ENCODE data around the gene RGS7. TPM values are rescaled to one million over a fixed set of nuclear protein-coding genes. Genes with fewer than 3 reads are reported as not detected.

The RGS7 gene
- total and polyA plus RNA-seq, 10 of the 15 experiments (the other 5 are each of a cell fraction or from before 2014, with no cell fraction given): not detected

- ChIA-PET RAD21 (ENCODE audit: unreplicated experiment) (no interaction called here), SMC1A (ENCODE audit: uncharacterized antibody, unreplicated experiment) (no interaction called here), POLR2A (no interaction called here), CTCF (no interaction called here)
- Histone ChIP-seq H3K9ac (ENCODE audit: control insufficient read depth, insufficient read depth, low read length) (no peak overlapping the region), H3K4me1 (ENCODE audit: control insufficient read depth, insufficient read depth, low read length) (no peaks in the 10 kb centered on the region), H2AFZ (ENCODE audit: control insufficient read depth, low read depth, low read length) (no peak overlapping the region), H4K20me1 (ENCODE audit: control insufficient read depth, insufficient read depth) (no peaks in the 10 kb centered on the region), H3K4me2 (ENCODE audit: control insufficient read depth, insufficient read depth) (no peak overlapping the region), H3K27ac (ENCODE audit: control insufficient read depth, insufficient read depth) (no peak overlapping the region), H3K9me3 (replicated peaks; ENCODE audit: control insufficient read depth, insufficient read depth, low read length) (no peaks in the 10 kb centered on the region), H3K79me2 (ENCODE audit: control insufficient read depth, insufficient read depth, low read length) (no peaks in the 10 kb centered on the region), H3K27me3 (replicated peaks in 1 of 2; ENCODE audit: control insufficient read depth in 2 of 2, insufficient read depth in 2 of 2, low read length in 1 of 2) (no peaks in the 10 kb centered on the region), H3K36me3 (ENCODE audit: control insufficient read depth in 2 of 2, insufficient read depth in 2 of 2, low read length in 1 of 2) (no peaks in the 10 kb centered on the region), H3K4me3 (no peak overlapping the region)
- no peak for TF ChIP-seq ATF7 (IDR thresholded peaks at IDR 0.05; ENCODE audit: low read depth)
- no peak for TF ChIP-seq CBX3 (IDR thresholded peaks at IDR 0.05; ENCODE audit: borderline replicate concordance, low read depth)
- TF ChIP-seq IKZF1 (conservative IDR thresholded peaks at IDR 0.05): no peak
- TF ChIP-seq RELA (IDR thresholded peaks at IDR 0.05; ENCODE audit: borderline replicate concordance, partially characterized antibody): no peak
- no peak for TF ChIP-seq EED (IDR thresholded peaks at IDR 0.05; ENCODE audit: low read depth)
- no peak for TF ChIP-seq MEF2B (IDR thresholded peaks at IDR 0.05; ENCODE audit: partially characterized antibody, poor library complexity, severe bottlenecking)
- BruUV-seq (replicated peaks): no TSS peak
- FAIRE-seq (no peak), DNase-seq (ENCODE audit: low read depth, low spot score) (no peak), ATAC-seq (no peak)
- in situ Hi-C loops (cut with MboI) (no loop called here), intact Hi-C loops (cut with micrococcal nuclease; ENCODE audit: unreplicated experiment) (no loop called here)
Observed at GRCh38 chr1:240906477-240906876, 450.5 kb downstream of the RGS7 start.

DNA sequence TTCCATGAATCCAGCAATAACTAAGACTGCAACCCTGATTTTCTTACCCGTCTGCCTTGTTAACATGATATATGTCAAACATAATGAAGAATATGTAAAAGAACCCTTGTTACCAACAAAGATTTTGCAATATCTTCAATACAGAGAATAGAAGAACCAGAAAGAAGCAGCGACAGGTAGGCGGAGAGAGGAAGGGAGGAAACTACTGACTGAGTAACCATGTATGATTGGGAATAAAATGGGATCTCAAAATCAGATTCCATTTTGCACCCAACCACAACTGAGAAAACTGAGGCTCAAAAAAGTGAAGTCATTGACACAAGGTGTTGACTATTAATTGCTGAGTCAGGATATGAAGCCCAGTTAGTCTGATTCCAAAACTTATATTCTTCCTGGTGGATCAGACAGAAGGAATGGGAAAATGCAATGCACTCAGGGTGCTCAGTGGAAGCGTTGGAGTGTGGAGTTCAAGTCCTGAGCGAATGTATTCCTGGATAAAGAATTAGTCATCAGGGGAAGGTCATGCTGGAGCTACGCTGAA is 451.7 kb downstream of the RGS7 start:
- no peaks in the 10 kb centered on the region for H4K20me1 ChIP-seq (ENCODE audit: control insufficient read depth, insufficient read depth)
- ChIA-PET POLR2A (no interaction called here), SMC1A (ENCODE audit: uncharacterized antibody, unreplicated experiment) (no interaction called here), RAD21 (ENCODE audit: unreplicated experiment) (no interaction called here), CTCF (interaction anchor here (1.2 kb wide), 1 partner anchor 15 kb away, joined by 4 read pairs; no protein-coding TSS in a partner anchor)
- H3K36me3 ChIP-seq (ENCODE audit: control insufficient read depth in 2 of 2, insufficient read depth in 2 of 2, low read length in 1 of 2): no peaks in the 10 kb centered on the region
- BruUV-seq (replicated peaks): no TSS peak
- no peak overlapping the region for H2AFZ ChIP-seq (ENCODE audit: control insufficient read depth, low read depth, low read length)
- H3K9me3 ChIP-seq (replicated peaks; ENCODE audit: control insufficient read depth, insufficient read depth, low read length): no peaks in the 10 kb centered on the region
- in situ Hi-C loops (cut with MboI) (no loop called here), intact Hi-C loops (cut with micrococcal nuclease; ENCODE audit: unreplicated experiment) (no loop called here)
- DNase-seq (ENCODE audit: low read depth, low spot score) (no peak), ATAC-seq (no peak), FAIRE-seq (no peak)
- H3K27me3 ChIP-seq (replicated peaks in 1 of 2; ENCODE audit: control insufficient read depth in 2 of 2, insufficient read depth in 2 of 2, low read length in 1 of 2): no peaks in the 10 kb centered on the region
- TF ChIP-seq CHD1 (IDR thresholded peaks at IDR 0.05; ENCODE audit: low read depth, low read length) (no peak), JUND (IDR thresholded peaks at IDR 0.05; ENCODE audit: low read depth, low read length) (no peak), SMC3 (IDR thresholded peaks at IDR 0.05; ENCODE audit: borderline replicate concordance, low read length) (no peak), HDGF (IDR thresholded peaks at IDR 0.05) (no peak), NFYA (IDR thresholded peaks at IDR 0.05; ENCODE audit: borderline replicate concordance, low read depth, low read length) (no peak), HSF1 (IDR thresholded peaks at IDR 0.05; ENCODE audit: low read depth, low read length) (no peak), KLF5 (IDR thresholded peaks at IDR 0.05; ENCODE audit: partially characterized antibody) (no peak), RAD51 (IDR thresholded peaks at IDR 0.05) (no peak)
- no peak overlapping the region for H3K4me3 ChIP-seq
- H3K4me1 ChIP-seq (ENCODE audit: control insufficient read depth, insufficient read depth, low read length): no peaks in the 10 kb centered on the region
- H3K4me2 ChIP-seq (ENCODE audit: control insufficient read depth, insufficient read depth): no peak overlapping the region
- H3K9ac ChIP-seq (ENCODE audit: control insufficient read depth, insufficient read depth, low read length): no peak overlapping the region
- no peak overlapping the region for H3K27ac ChIP-seq (ENCODE audit: control insufficient read depth, insufficient read depth)
- no peaks in the 10 kb centered on the region for H3K79me2 ChIP-seq (ENCODE audit: control insufficient read depth, insufficient read depth, low read length)
- WGBS (ENCODE audit: insufficient coverage, insufficient replicate concordance, low lambda C conversion rate, missing lambda C conversion rate): 27% methylated on average over 6 of the region's 6 CpGs

Data from GM12878 (cell line).